Smooth muscle cell (in vitro differentiated cells): Measurements from ENCODE around the gene NUDT14. TPM values are rescaled to one million over a fixed set of nuclear protein-coding genes. Genes with fewer than 3 reads are reported as not detected.

Experiments
- DNase-seq: peaks from one replicate; lab custom pipeline; 2025; ENCODE audit not compliant: unreplicated experiment; lab: John Stamatoyannopoulos, UW
- H2AFZ ChIP-seq: fragments of 200-600 bp; sonication (generic); 2 replicates; pipeline ENCODE4 v1.6.0; 2016; ENCODE audit warnings: antibody characterized with exemption, low read depth, mild to moderate bottlenecking
- H3F3A ChIP-seq: fragments of 200-600 bp; sonication (generic); 2 replicates; pipeline ENCODE4 v1.6.0; 2017; ENCODE audit warnings: antibody characterized with exemption, low read depth
- H3K27ac ChIP-seq: fragments of 200-600 bp; sonication (generic); 2 replicates; pipeline ENCODE4 v1.5.1; 2016; ENCODE audit warnings: low read depth, mild to moderate bottlenecking
- H3K27me3 ChIP-seq: fragments of 200-600 bp; sonication (generic); 2 replicates; pipeline ENCODE4 v1.6.1; 2016; ENCODE audit warnings: low read depth, mild to moderate bottlenecking
- H3K36me3 ChIP-seq: fragments of 200-600 bp; sonication (generic); 2 replicates; pipeline ENCODE4 v1.5.1; 2016; ENCODE audit warnings: low read depth
- H3K4me1 ChIP-seq: fragments of 200-600 bp; sonication (generic); 2 replicates; pipeline ENCODE4 v1.5.1; 2016; ENCODE audit warnings: low read depth
- H3K4me2 ChIP-seq: fragments of 200-600 bp; sonication (generic); 2 replicates; pipeline ENCODE4 v1.6.0; 2016; ENCODE audit warnings: mild to moderate bottlenecking
- H3K4me3 ChIP-seq: fragments of 200-600 bp; sonication (generic); 2 replicates; pipeline ENCODE4 v1.5.1; 2016; ENCODE audit warnings: mild to moderate bottlenecking
- H3K79me2 ChIP-seq: fragments of 200-600 bp; sonication (generic); 2 replicates; pipeline ENCODE4 v1.6.0; 2016; ENCODE audit warnings: low read depth, mild to moderate bottlenecking
- H3K9ac ChIP-seq: fragments of 200-600 bp; sonication (generic); 2 replicates; pipeline ENCODE4 v1.6.0; 2016; ENCODE audit warnings: low read depth
- H3K9me3 ChIP-seq: fragments of 200-600 bp; sonication (generic); replicated peaks from 2 replicates; pipeline ENCODE4 v1.5.1; 2016; ENCODE audit warnings: low read depth
- H4K20me1 ChIP-seq: fragments of 200-600 bp; sonication (generic); 2 replicates; pipeline ENCODE4 v1.6.0; 2016; ENCODE audit warnings: low read depth
- WGBS: methylation state at CpG from one replicate; pipeline ENCODE4 v1.1.7; 2016; ENCODE audit warnings: low lambda C conversion rate; 5-methylcytosine and 5-hydroxymethylcytosine counted together
- polyA plus RNA-seq: library from polyadenylated mRNA; unstranded; fragments of >200 nt; fragmentation: Nextera tagmentation; extraction: Ambion mirVana; gene quantifications from 2 replicates; pipeline ENCODE4 v1.2.1, GENCODE V29; 2016
- total RNA-seq: library from RNA; depleted of rRNA; stranded (reverse); fragments of >200 nt; gene quantifications from 2 replicates; pipeline ENCODE4 v1.2.3, GENCODE V29; 2014
- TF ChIP-seq, protein P1 (sequence below): fragments of 200-600 bp; sonication (generic); IDR thresholded peaks from 2 replicates; pipeline ENCODE4 v1.5.1; 2017; ENCODE audit warnings: borderline replicate concordance, mild to moderate bottlenecking, antibody characterized with exemption; ENCODE audit not compliant: insufficient read depth, poor library complexity, severe bottlenecking

The NUDT14 gene
- total and polyA plus RNA-seq, 2 experiments from 2014 or later = 7.9 to 30.7 TPM

GRCh38 chr14:105220699-105221597, 39.8 kb upstream of the NUDT14 start:
- TF ChIP-seq, protein P1, sequence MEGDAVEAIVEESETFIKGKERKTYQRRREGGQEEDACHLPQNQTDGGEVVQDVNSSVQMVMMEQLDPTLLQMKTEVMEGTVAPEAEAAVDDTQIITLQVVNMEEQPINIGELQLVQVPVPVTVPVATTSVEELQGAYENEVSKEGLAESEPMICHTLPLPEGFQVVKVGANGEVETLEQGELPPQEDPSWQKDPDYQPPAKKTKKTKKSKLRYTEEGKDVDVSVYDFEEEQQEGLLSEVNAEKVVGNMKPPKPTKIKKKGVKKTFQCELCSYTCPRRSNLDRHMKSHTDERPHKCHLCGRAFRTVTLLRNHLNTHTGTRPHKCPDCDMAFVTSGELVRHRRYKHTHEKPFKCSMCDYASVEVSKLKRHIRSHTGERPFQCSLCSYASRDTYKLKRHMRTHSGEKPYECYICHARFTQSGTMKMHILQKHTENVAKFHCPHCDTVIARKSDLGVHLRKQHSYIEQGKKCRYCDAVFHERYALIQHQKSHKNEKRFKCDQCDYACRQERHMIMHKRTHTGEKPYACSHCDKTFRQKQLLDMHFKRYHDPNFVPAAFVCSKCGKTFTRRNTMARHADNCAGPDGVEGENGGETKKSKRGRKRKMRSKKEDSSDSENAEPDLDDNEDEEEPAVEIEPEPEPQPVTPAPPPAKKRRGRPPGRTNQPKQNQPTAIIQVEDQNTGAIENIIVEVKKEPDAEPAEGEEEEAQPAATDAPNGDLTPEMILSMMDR = no peak
- Histone ChIP-seq H3F3A (no peaks in the 10 kb centered on the region), H3K9me3 (no peaks in the 10 kb centered on the region), H3K36me3 (no peaks in the 10 kb centered on the region), H3K4me2 (no peak overlapping the region), H2AFZ (no peak overlapping the region), H3K4me1 (no peaks in the 10 kb centered on the region), H3K27ac (no peak overlapping the region), H3K9ac (no peak overlapping the region), H3K27me3 (no peaks in the 10 kb centered on the region), H3K4me3 (no peak overlapping the region), H4K20me1 (no peaks in the 10 kb centered on the region), H3K79me2 (no peaks in the 10 kb centered on the region)
- DNase-seq = no peak
- whole genome bisulfite sequencing = 94% methylated on average over 29 of the region's 29 CpGs

- no peaks in the 10 kb centered on the region for H3K79me2 ChIP-seq
- H3K36me3 ChIP-seq = no peaks in the 10 kb centered on the region
- H3K4me2 ChIP-seq = no peak overlapping the region
- H3K9ac ChIP-seq = no peak overlapping the region
- DNase-seq = no peak
- H3K4me1 ChIP-seq = no peaks in the 10 kb centered on the region
- no peak overlapping the region for H2AFZ ChIP-seq
- no peak overlapping the region for H3K27ac ChIP-seq
- H4K20me1 ChIP-seq = peaks cover 9% of the 10 kb centered on the region
- H3F3A ChIP-seq = no peaks in the 10 kb centered on the region
- H3K9me3 ChIP-seq = no peaks in the 10 kb centered on the region
- H3K4me3 ChIP-seq = no peak overlapping the region
- TF ChIP-seq, protein P1 = no peak
- 100% methylated on average over 13 of the region's 17 CpGs for WGBS
- no peaks in the 10 kb centered on the region for H3K27me3 ChIP-seq
These were observed 38.6 kb upstream of the NUDT14 start for GRCh38 chr14:105219753-105220152.

DNA sequence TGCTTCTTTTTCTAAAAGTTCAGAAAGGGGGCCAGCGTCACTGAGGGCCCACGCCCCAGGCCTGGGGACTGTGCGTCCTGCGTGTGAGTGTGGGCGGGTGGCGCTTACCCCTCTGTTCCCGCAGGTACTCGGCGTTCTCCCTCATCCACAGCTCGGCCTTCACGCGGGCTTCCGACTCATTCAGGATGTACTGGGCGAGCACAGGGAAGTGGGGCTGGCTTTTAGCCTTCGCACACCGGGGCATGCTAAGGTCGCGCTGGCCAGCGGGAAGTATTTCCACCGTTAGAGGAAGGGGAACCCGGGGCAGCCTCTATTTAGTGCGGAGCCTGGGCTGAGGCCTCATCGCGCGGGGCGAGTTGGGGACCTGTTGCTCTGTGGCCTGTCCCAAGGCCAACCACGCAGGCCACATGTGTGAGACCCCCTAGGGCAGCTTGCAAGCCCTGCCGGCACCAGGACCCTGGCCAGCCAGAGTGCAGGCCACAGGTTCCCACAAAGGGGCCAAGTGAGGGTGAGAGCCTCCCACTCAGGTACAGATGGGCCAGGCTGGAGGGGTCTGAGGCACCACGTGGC, 38.0 kb upstream of the NUDT14 start:
- no peaks in the 10 kb centered on the region for H3F3A ChIP-seq
- H2AFZ ChIP-seq = no peak overlapping the region
- no peaks in the 10 kb centered on the region for H3K36me3 ChIP-seq
- WGBS = 97% methylated on average over 29 of the region's 29 CpGs
- no peak for DNase-seq
- H3K27ac ChIP-seq = no peak overlapping the region
- H3K4me1 ChIP-seq = no peaks in the 10 kb centered on the region
- H3K27me3 ChIP-seq = no peaks in the 10 kb centered on the region
- H3K9me3 ChIP-seq = no peaks in the 10 kb centered on the region
- H3K4me2 ChIP-seq = no peak overlapping the region
- no peaks in the 10 kb centered on the region for H3K79me2 ChIP-seq
- no peak overlapping the region for H3K9ac ChIP-seq
- H4K20me1 ChIP-seq = peaks cover 12% of the 10 kb centered on the region
- H3K4me3 ChIP-seq = no peak overlapping the region
- TF ChIP-seq, protein P1 = no peak
